ENCODE data around the gene KLKB1.

KLKB1 gene

DNA sequence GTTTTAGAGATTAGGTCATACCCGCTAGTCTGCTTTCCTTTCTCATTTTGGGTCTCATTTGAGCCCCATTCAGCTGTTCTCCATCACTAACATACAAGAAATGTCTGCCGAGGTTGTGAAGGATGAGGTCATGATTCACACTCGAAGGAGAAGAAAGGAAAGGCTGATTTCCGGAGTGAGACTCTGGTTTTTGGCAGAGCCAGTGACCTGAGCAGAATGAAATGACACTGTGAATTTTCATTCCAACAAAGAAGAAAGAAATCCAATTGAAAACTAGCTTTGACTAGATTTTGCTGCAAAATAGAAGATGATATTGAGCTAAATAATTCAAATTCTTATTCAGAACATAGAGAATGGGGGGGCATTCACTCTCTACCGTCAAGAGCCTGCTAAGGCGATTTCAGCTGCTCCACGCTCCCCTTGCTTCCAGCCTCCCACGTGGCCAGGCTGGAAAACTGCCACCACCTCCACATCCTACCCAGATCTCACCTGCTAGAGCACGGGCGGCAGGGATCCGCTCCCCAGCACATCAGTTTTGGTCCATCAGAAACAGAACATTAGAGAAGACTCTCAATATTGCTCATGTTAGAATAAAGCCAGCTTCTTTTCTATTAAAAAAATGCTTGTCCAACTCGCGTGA is 77.7 kb downstream of the KLKB1 start:
- peak; percentile 5 to 36 for DNase-seq (ENCODE audit: low read depth in 2 of 2)
- no peak overlapping the region for H3K4me3 ChIP-seq (replicated peaks in 1 of 2; ENCODE audit: low read depth in 2 of 2, low read length in 2 of 2)
- TF ChIP-seq, protein P1, sequence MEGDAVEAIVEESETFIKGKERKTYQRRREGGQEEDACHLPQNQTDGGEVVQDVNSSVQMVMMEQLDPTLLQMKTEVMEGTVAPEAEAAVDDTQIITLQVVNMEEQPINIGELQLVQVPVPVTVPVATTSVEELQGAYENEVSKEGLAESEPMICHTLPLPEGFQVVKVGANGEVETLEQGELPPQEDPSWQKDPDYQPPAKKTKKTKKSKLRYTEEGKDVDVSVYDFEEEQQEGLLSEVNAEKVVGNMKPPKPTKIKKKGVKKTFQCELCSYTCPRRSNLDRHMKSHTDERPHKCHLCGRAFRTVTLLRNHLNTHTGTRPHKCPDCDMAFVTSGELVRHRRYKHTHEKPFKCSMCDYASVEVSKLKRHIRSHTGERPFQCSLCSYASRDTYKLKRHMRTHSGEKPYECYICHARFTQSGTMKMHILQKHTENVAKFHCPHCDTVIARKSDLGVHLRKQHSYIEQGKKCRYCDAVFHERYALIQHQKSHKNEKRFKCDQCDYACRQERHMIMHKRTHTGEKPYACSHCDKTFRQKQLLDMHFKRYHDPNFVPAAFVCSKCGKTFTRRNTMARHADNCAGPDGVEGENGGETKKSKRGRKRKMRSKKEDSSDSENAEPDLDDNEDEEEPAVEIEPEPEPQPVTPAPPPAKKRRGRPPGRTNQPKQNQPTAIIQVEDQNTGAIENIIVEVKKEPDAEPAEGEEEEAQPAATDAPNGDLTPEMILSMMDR (IDR thresholded peaks at IDR 0.05; ENCODE audit: low read depth, low read length) = no peak

DNA sequence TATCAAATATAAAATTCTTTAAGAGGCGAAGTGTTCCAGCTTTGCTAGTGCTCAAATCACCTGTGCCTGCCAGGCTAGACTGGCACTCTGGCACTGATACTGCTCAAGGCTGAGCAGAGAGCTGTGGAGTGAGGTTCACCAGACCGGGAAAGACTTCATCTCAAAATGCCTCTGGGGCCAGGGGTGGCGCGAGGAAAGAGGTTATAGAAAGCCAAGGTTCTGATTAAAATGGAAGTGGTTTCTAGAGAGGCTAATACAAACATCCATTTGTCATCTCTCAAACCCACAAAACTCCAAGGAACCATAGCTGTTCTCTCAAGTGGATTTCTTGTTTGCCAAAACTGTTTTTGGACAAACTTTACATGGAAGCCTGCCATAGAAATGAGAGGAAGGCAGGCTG is 80.2 kb downstream of the KLKB1 start:
- H3K4me3 ChIP-seq (replicated peaks in 1 of 2; ENCODE audit: low read depth in 2 of 2, low read length in 2 of 2) = no peak overlapping the region
- DNase-seq (ENCODE audit: low read depth in 2 of 2) = no peak
- TF ChIP-seq, protein P1 (IDR thresholded peaks at IDR 0.05; ENCODE audit: low read depth, low read length) = no peak

DNA sequence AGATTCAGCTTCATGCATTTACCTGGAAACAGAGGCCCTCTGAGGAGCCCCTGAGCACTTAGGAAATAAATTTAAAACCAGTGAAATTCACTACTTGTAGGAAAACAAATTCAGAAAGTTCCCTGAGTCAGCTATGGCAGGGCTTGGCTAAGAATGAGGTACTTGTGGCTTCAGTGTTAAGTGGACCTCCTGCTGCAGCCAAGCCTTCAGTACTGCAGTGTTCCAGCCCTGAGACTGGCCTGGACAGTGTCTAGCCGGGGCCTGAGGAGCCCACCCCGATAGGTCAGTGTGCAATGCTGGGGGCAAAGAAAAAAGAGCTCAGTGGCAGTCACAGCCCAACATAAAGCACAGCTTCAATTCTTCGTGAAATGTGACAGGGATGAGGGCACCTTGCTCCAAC is 80.6 kb downstream of the KLKB1 start:
- no peak for DNase-seq (ENCODE audit: low read depth in 2 of 2)
- TF ChIP-seq, protein P1 (IDR thresholded peaks at IDR 0.05; ENCODE audit: low read depth, low read length) = no peak
- no peak overlapping the region for H3K4me3 ChIP-seq (replicated peaks in 1 of 2; ENCODE audit: low read depth in 2 of 2, low read length in 2 of 2)
